Tibial artery (tissue), 4 donors: ENCODE results near the gene KIF6.
"Not testable (repeated sequence)": the region's sequence is repeated elsewhere in the genome, so short reads cannot be mapped to it uniquely, and the experiment has no call there.

Experiments
- DNase-seq, 2 donors: peaks; one replicate each; pipeline ENCODE4 v3.0.0-alpha.2; 2019
- H3K27ac ChIP-seq, 2 donors: fragments of 200-600 bp; sonication (generic) in 1 of 2; 1 replicate in 1 of 2; 2 replicates in 1 of 2; pipeline ENCODE4 v1.5.1; 2018 to 2019; ENCODE audit warnings: mild to moderate bottlenecking in 1 of 2
- H3K27me3 ChIP-seq, 2 donors: fragments of 200-600 bp; sonication (generic) in 1 of 2; one replicate each; pipeline versions ENCODE4 v1.5.1 to v1.6.0; 2016 to 2019
- H3K36me3 ChIP-seq, 3 donors: fragments of 200-600 bp; sonication (generic) in 2 of 3; one replicate each; pipeline ENCODE4 v1.5.1; 2016 to 2019; ENCODE audit warnings: mild to moderate bottlenecking in 2 of 3
- H3K4me1 ChIP-seq, 4 donors: fragments of 200-600 bp; sonication (generic) in 2 of 4; 1 replicate in 3 of 4; 2 replicates in 1 of 4; pipeline ENCODE4 v1.5.1; 2016 to 2019
- H3K4me3 ChIP-seq, 2 donors: fragments of 200-600 bp; sonication (generic) in 1 of 2; 1 replicate in 1 of 2; 2 replicates in 1 of 2; pipeline ENCODE4 v1.5.1; 2018 to 2019; ENCODE audit warnings: mild to moderate bottlenecking in 2 of 2
- H3K9me3 ChIP-seq, 3 donors: fragments of 200-600 bp; sonication (generic) in 1 of 3; one replicate each; pipeline ENCODE4 v1.5.1; 2016 to 2019
- CTCF ChIP-seq, 2 experiments: fragments of 200-600 bp in 1 of 2; fragments of 450-650 bp in 1 of 2; IDR thresholded peaks; one replicate each; pipeline ENCODE4 v1.5.1; 2017 to 2019; ENCODE audit warnings: antibody characterized with exemption in 2 of 2, mild to moderate bottlenecking in 1 of 2, moderate library complexity in 1 of 2
- intact Hi-C: fragments of 100-400 bp; cut with DNase I; formaldehyde crosslinking; loops from one replicate; pipeline ENCODE4 v1.15.0; 2023; ENCODE audit warnings: low total_unique reads

KIF6 gene

GRCh38 chr6:39292637-39293036, 432.6 kb downstream of the KIF6 start:
- no peak for DNase-seq
- Histone ChIP-seq H3K27me3 (peaks cover 0 to 4% of the 10 kb centered on the region in 2 donors), H3K36me3 (no peaks in the 10 kb centered on the region), H3K4me1 (peaks cover 0 to 11% (median 5%) of the 10 kb centered on the region in 4 donors), H3K9me3 (no peaks in the 10 kb centered on the region), H3K4me3 (no peak overlapping the region), H3K27ac (no peak overlapping the region)
- intact Hi-C loops = no loop called here
- TF ChIP-seq CTCF (IDR thresholded peaks at IDR 0.05) = no peak

- Histone ChIP-seq H3K4me3 (no peak overlapping the region), H3K4me1 (no peaks in the 10 kb centered on the region), H3K9me3 (no peaks in the 10 kb centered on the region), H3K27me3 (peaks cover 0 to 3% of the 10 kb centered on the region in 2 donors), H3K27ac (no peak overlapping the region), H3K36me3 (no peaks in the 10 kb centered on the region)
- DNase-seq = no peak
- no peak for TF ChIP-seq CTCF (IDR thresholded peaks at IDR 0.05)
- intact Hi-C loops = no loop called here
Observed at GRCh38 chr6:39289490-39289889, 435.7 kb downstream of the KIF6 start.

- H3K4me3 ChIP-seq = no peak overlapping the region
- H3K4me1 ChIP-seq = no peaks in the 10 kb centered on the region
- H3K9me3 ChIP-seq = no peaks in the 10 kb centered on the region
- H3K27ac ChIP-seq = no peak overlapping the region
- peaks cover 0 to 2% of the 10 kb centered on the region in 2 donors for H3K27me3 ChIP-seq
- intact Hi-C loops = no loop called here
- H3K36me3 ChIP-seq = no peaks in the 10 kb centered on the region
- DNase-seq = no peak
- TF ChIP-seq CTCF (IDR thresholded peaks at IDR 0.05) = no peak
Observed at GRCh38 chr6:39287601-39288000, 437.6 kb downstream of the KIF6 start.

GRCh38 chr6:39286596-39286995, 438.6 kb downstream of the KIF6 start:
- H3K9me3 ChIP-seq, DNase-seq, H3K36me3 ChIP-seq, H3K4me3 ChIP-seq, H3K27ac ChIP-seq, H3K4me1 ChIP-seq, intact Hi-C loops, H3K27me3 ChIP-seq: not testable (repeated sequence)

DNA sequence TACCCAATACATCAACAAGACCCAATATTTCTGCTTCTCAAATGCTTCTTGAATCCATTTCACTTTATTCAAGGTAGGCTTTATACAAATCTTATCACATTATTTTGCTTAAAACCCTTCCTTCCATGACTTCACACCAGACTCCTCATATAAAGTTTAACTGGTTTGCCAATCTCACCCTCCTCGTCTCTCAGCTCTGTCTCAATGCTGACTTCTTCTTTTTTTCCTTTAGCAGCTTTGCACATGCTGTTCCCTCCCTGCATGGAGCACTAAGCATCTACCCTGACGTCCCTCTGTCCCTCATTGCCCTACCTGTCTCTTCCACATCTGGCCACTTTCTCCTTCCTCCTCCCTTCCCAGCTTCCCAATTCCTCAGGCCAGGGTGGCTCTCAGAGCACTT, 442.4 kb downstream of the KIF6 start:
- H3K27ac ChIP-seq = no peak overlapping the region
- no peak overlapping the region for H3K4me3 ChIP-seq
- H3K4me1 ChIP-seq = peaks cover 0 to 7% (median 2%) of the 10 kb centered on the region in 4 donors
- intact Hi-C loops = no loop called here
- no peak for TF ChIP-seq CTCF (IDR thresholded peaks at IDR 0.05)
- H3K27me3 ChIP-seq = peaks cover 0 to 10% of the 10 kb centered on the region in 2 donors
- H3K9me3 ChIP-seq = no peaks in the 10 kb centered on the region
- no peaks in the 10 kb centered on the region for H3K36me3 ChIP-seq
- DNase-seq = no peak

- no peak for TF ChIP-seq CTCF (IDR thresholded peaks at IDR 0.05)
- no peaks in the 10 kb centered on the region for H3K36me3 ChIP-seq
- no peak for DNase-seq
- no peak overlapping the region for H3K27ac ChIP-seq
- no peaks in the 10 kb centered on the region for H3K9me3 ChIP-seq
- intact Hi-C loops = no loop called here
- H3K4me1 ChIP-seq = peaks cover 0 to 7% (median 2%) of the 10 kb centered on the region in 4 donors
- peaks cover 0 to 10% of the 10 kb centered on the region in 2 donors for H3K27me3 ChIP-seq
- no peak overlapping the region for H3K4me3 ChIP-seq
Observed at GRCh38 chr6:39281312-39281980, 443.8 kb downstream of the KIF6 start.
